Frontal cortex (tissue), 4 donors: Measurements from ENCODE around the gene EGR4. TPM values are rescaled to one million over a fixed set of nuclear protein-coding genes. Genes with fewer than 3 reads are reported as not detected.

Source experiments
- DNase-seq, 2 donors: peaks; one replicate each; pipeline ENCODE4 v3.0.0; 2012; ENCODE audit warnings: low spot score in 2 of 2
- FAIRE-seq: peaks from 2 replicates; lab custom pipeline; 2012; peaks lifted over from hg19 to GRCh38; lab: Jason Lieb, UNC
- small RNA-seq: library from RNA; depleted of rRNA; stranded (forward); fragments of <200 nt; gene quantifications from one replicate; pipeline ENCODE3, GENCODE V24; 2014
- total RNA-seq: library from RNA; depleted of rRNA; stranded (reverse); fragments of >200 nt; gene quantifications from one replicate; pipeline ENCODE4 v1.2.3, GENCODE V29; 2014
- donor health status: control.
- donor health status: control.
- donor health status: control.

Gene EGR4
- total RNA-seq, 1 donor from 2014 or later: not detected

GRCh38 chr2:73254343-73255006, 38.9 kb downstream of the EGR4 start:
- DNase-seq (no peak), FAIRE-seq (no peak)

GRCh38 chr2:73253901-73254300, 39.4 kb downstream of the EGR4 start:
- no peak for DNase-seq
- FAIRE-seq: no peak

- DNase-seq (no peak), FAIRE-seq (no peak)
These were observed 39.9 kb downstream of the EGR4 start for GRCh38 chr2:73253400-73253799.

GRCh38 chr2:73252238-73253027, 40.9 kb downstream of the EGR4 start:
- FAIRE-seq (no peak), DNase-seq (no peak)

GRCh38 chr2:73250872-73251846, 42.2 kb downstream of the EGR4 start:
- FAIRE-seq: no peak

GRCh38 chr2:73249636-73250035, 43.7 kb downstream of the EGR4 start:
- FAIRE-seq: no peak
- DNase-seq: no peak

More at GRCh38 chr2:73250872-73251846, 42.2 kb downstream of the EGR4 start:
- no peak for DNase-seq

- FAIRE-seq (no peak), DNase-seq (no peak)
These were observed 46.5 kb downstream of the EGR4 start for GRCh38 chr2:73246850-73247249.

- DNase-seq (no peak), FAIRE-seq (no peak)
These were observed 48.8 kb downstream of the EGR4 start for GRCh38 chr2:73244580-73244979.

GRCh38 chr2:73243884-73244570, 49.3 kb downstream of the EGR4 start:
- no peak for FAIRE-seq
- DNase-seq: no peak

Small RNAs within 50 kb of the gene (small RNA-seq; reads per million reads assigned to genes)
- gene RNU6-111P: not detected

Other genes starting within 250 kb of the EGR4 start
- gene SFXN5, start 221.8 kb downstream of the EGR4 start, total RNA-seq: 12.2 TPM
- gene RAB11FIP5, start 180.6 kb downstream of the EGR4 start, total RNA-seq: 5.7 TPM
- not detected for gene NOTO, start 91.0 kb downstream of the EGR4 start, total RNA-seq
- 19.6 TPM for gene SMYD5, start 79.3 kb downstream of the EGR4 start, total RNA-seq
- gene PRADC1, start 60.3 kb downstream of the EGR4 start, total RNA-seq: 7.3 TPM
- gene CCT7, start 59.2 kb downstream of the EGR4 start, total RNA-seq: 214 TPM
- gene FBXO41, start 9.1 kb downstream of the EGR4 start, total RNA-seq: 20.0 TPM
- gene ALMS1, start 92.3 kb upstream of the EGR4 start, total RNA-seq: 61.1 TPM